Keratinocyte (primary cell): ENCODE results near the gene IRF7. TPM values are rescaled to one million over a fixed set of nuclear protein-coding genes. Genes with fewer than 3 reads are reported as not detected.

Experiments
- DNase-seq: peaks from one replicate; pipeline ENCODE4 v3.0.0-alpha.2; 2011; ENCODE audit warnings: low read depth, missing footprints, low spot score
- FAIRE-seq: peaks from 2 replicates; lab custom pipeline; 2011; peaks lifted over from hg19 to GRCh38; lab: Jason Lieb, UNC
- H2AFZ ChIP-seq: 2 replicates; pipeline ENCODE4 v1.6.0; 2012; ENCODE audit warnings: low read length, control low read depth, inconsistent platforms; ENCODE audit not compliant: control insufficient read depth
- H3K27ac ChIP-seq: 2 replicates; pipeline ENCODE4 v1.5.1; 2011; ENCODE audit warnings: low read length; ENCODE audit not compliant: control insufficient read depth, insufficient read depth
- H3K27me3 ChIP-seq: 3 replicates; pipeline ENCODE4 v1.6.0; 2011; ENCODE audit warnings: low read length; ENCODE audit not compliant: control insufficient read depth, insufficient read depth; ENCODE audit errors: extremely low read depth
- H3K36me3 ChIP-seq, 2 experiments: 2 replicates in 1 of 2; 3 replicates in 1 of 2; pipeline ENCODE4 v1.5.1; 2011; ENCODE audit warnings: low read length in 2 of 2, mild to moderate bottlenecking in 1 of 2; ENCODE audit not compliant: control insufficient read depth in 2 of 2, insufficient read depth in 2 of 2; ENCODE audit errors: extremely low read depth in 1 of 2
- H3K4me1 ChIP-seq: 3 replicates; pipeline ENCODE4 v1.5.1; 2011; ENCODE audit warnings: low read length; ENCODE audit not compliant: control insufficient read depth, insufficient read depth; ENCODE audit errors: extremely low read depth
- H3K4me2 ChIP-seq: 3 replicates; pipeline ENCODE4 v1.6.0; 2011; ENCODE audit warnings: low read depth, low read length; ENCODE audit not compliant: control insufficient read depth, insufficient read depth; ENCODE audit errors: extremely low read depth
- H3K4me3 ChIP-seq, 3 experiments: fragments of 200-600 bp in 1 of 3; sonication (generic) in 1 of 3; 2 replicates in 2 of 3; 3 replicates in 1 of 3; pipeline ENCODE4 v1.5.1; 2011 to 2016; ENCODE audit warnings: low read length in 3 of 3, mild to moderate bottlenecking in 3 of 3, control low read depth in 2 of 3, inconsistent platforms in 1 of 3, low read depth in 1 of 3, mixed read lengths in 1 of 3, mixed run types in 1 of 3, moderate library complexity in 1 of 3; ENCODE audit not compliant: control insufficient read depth in 2 of 3, insufficient read depth in 2 of 3; ENCODE audit errors: extremely low read depth in 1 of 3
- H3K79me2 ChIP-seq: 2 replicates; pipeline ENCODE4 v1.6.0; 2012; ENCODE audit warnings: low read length; ENCODE audit not compliant: control insufficient read depth, insufficient read depth
- H3K9ac ChIP-seq: 3 replicates; pipeline ENCODE4 v1.6.0; 2011; ENCODE audit warnings: low read length; ENCODE audit not compliant: control insufficient read depth, insufficient read depth; ENCODE audit errors: extremely low read depth
- H3K9me1 ChIP-seq: 3 replicates; pipeline ENCODE4 v1.6.0; 2011; ENCODE audit warnings: low read length; ENCODE audit not compliant: control insufficient read depth, insufficient read depth; ENCODE audit errors: extremely low read depth
- H3K9me3 ChIP-seq: 2 replicates; pipeline ENCODE4 v1.5.1; 2012; ENCODE audit warnings: low read depth, low read length; ENCODE audit not compliant: control insufficient read depth
- H4K20me1 ChIP-seq: 3 replicates; pipeline ENCODE4 v1.6.0; 2011; ENCODE audit warnings: low read length; ENCODE audit not compliant: control insufficient read depth, insufficient read depth; ENCODE audit errors: extremely low read depth
- EZH2 ChIP-seq: IDR thresholded peaks from one replicate; pipeline ENCODE4 v1.6.1; 2012; ENCODE audit warnings: inconsistent platforms, mild to moderate bottlenecking, low read length, moderate library complexity
- dilution Hi-C: fragments of 300-500 bp; cut with MboI; formaldehyde crosslinking; loops from one replicate; pipeline ENCODE4 v1.7.0; 2020; ENCODE audit warnings: low sequenced_read_pairs; ENCODE audit not compliant: extremely low pct_ligation_motif_present
- polyA plus RNA-seq, 5 experiments: library from polyadenylated mRNA; depleted of rRNA in 3 of 5; stranded (reverse) in 3 of 5; stranded (forward) in 1 of 5; unstranded in 1 of 5; fragments of >200 nt; gene quantifications; 1 replicate in 1 of 5; 2 replicates in 3 of 5; 3 replicates in 1 of 5; pipeline versions ENCODE4 v1.2.1 to v1.2.3, GENCODE V29; 2011 to 2012; ENCODE audit warnings: missing spikeins in 2 of 5, low read depth in 1 of 5, low replicate concordance in 1 of 5
- TF ChIP-seq, protein P1 (sequence below), 3 experiments: IDR thresholded peaks in 1 of 3; conservative IDR thresholded peaks in 1 of 3; optimal IDR thresholded peaks in 1 of 3; 2 replicates in 2 of 3; 3 replicates in 1 of 3; pipeline versions ENCODE3 to v1.5.1; 2011; ENCODE audit warnings: low read length in 3 of 3, mild to moderate bottlenecking in 3 of 3, moderate library complexity in 2 of 3, control low read depth in 1 of 3, inconsistent platforms in 1 of 3; ENCODE audit not compliant: insufficient read depth in 2 of 3; ENCODE audit errors: extremely low read depth in 1 of 3

The IRF7 gene
- polyA plus RNA-seq, 1 donor (not counting 4 experiments of a cell fraction or from before 2014, with no cell fraction given), result 7.1 TPM

DNA sequence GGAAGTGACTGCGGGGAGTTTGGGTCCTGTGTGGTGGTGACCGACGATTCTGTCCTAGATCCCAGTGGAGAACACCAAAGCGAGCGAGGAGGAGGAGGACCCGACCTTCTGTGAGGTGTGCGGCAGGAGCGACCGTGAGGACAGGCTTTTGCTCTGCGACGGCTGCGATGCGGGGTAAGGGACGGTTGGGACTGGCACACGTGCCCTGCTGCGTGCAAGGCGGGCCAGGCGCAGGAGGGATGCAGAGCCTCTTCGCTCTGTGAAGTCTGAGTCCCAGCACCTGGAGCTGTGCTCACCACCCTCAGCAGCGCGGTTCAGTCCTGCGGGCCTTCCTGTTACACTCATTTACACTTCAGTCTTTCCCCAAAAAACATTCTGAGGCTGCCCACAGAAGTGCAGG is 23.2 kb downstream of the IRF7 start:
- no peak for FAIRE-seq
- Histone ChIP-seq H3K9ac (no peak overlapping the region), H3K79me2 (peaks cover 52% of the 10 kb centered on the region), H3K4me2 (no peak overlapping the region), H2AFZ (no peak overlapping the region), H3K4me1 (no peaks in the 10 kb centered on the region), H3K36me3 (peaks cover 45 to 57% of the 10 kb centered on the region in 2 experiments), H4K20me1 (no peaks in the 10 kb centered on the region), H3K27me3 (no peaks in the 10 kb centered on the region), H3K27ac (no peak overlapping the region), H3K9me3 (no peaks in the 10 kb centered on the region), H3K9me1 (no peaks in the 10 kb centered on the region), H3K4me3 (no peak overlapping the region)
- dilution Hi-C loops, result no loop called here
- no peak for DNase-seq
- TF ChIP-seq, protein P1, sequence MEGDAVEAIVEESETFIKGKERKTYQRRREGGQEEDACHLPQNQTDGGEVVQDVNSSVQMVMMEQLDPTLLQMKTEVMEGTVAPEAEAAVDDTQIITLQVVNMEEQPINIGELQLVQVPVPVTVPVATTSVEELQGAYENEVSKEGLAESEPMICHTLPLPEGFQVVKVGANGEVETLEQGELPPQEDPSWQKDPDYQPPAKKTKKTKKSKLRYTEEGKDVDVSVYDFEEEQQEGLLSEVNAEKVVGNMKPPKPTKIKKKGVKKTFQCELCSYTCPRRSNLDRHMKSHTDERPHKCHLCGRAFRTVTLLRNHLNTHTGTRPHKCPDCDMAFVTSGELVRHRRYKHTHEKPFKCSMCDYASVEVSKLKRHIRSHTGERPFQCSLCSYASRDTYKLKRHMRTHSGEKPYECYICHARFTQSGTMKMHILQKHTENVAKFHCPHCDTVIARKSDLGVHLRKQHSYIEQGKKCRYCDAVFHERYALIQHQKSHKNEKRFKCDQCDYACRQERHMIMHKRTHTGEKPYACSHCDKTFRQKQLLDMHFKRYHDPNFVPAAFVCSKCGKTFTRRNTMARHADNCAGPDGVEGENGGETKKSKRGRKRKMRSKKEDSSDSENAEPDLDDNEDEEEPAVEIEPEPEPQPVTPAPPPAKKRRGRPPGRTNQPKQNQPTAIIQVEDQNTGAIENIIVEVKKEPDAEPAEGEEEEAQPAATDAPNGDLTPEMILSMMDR (optimal IDR thresholded peaks at IDR 0.05 in 1 of 3, IDR thresholded peaks at IDR 0.05 in 1 of 3, conservative IDR thresholded peaks at IDR 0.05 in 1 of 3; ENCODE audit: extremely low read depth in 1 of 3, insufficient read depth in 2 of 3, low read length in 3 of 3), result no peak
- TF ChIP-seq EZH2, result no peak

DNA sequence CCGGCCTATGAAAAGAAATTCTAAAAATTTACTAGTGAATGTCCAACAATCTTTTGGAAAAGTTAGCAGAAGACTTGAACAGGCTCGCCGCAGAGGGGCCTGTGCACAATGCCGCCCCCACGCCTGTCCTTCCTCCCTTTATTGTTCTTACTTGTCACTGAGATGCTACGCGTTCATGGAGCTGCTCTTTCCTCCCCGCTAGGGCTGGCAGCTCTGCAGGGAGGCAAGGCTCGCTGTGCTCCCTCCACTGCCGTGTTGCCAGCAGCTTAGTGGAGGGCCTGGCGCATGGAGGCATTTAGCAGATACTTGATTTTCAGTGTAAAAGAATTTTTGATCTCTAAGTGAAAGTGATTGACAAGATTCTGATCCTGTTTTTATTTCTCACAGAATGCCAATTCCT is 24.8 kb downstream of the IRF7 start:
- dilution Hi-C loops, result no loop called here
- Histone ChIP-seq H3K9ac (no peak overlapping the region), H3K79me2 (peaks cover 56% of the 10 kb centered on the region), H3K9me1 (no peaks in the 10 kb centered on the region), H3K4me2 (no peak overlapping the region), H3K4me1 (no peaks in the 10 kb centered on the region), H4K20me1 (no peaks in the 10 kb centered on the region), H3K27ac (no peak overlapping the region), H3K4me3 (no peak overlapping the region), H3K9me3 (no peaks in the 10 kb centered on the region), H3K27me3 (no peaks in the 10 kb centered on the region), H3K36me3 (peaks cover 47 to 55% of the 10 kb centered on the region in 2 experiments), H2AFZ (no peak overlapping the region)
- TF ChIP-seq, protein P1 (optimal IDR thresholded peaks at IDR 0.05 in 1 of 3, IDR thresholded peaks at IDR 0.05 in 1 of 3, conservative IDR thresholded peaks at IDR 0.05 in 1 of 3; ENCODE audit: extremely low read depth in 1 of 3, insufficient read depth in 2 of 3, low read length in 3 of 3), result no peak
- TF ChIP-seq EZH2, result no peak
- FAIRE-seq (no peak), DNase-seq (no peak)
